HEK293 (cell line): Measurements from ENCODE around the gene GPATCH2.

Source experiments
- SP7 ChIP-seq: fragments of 450-650 bp; formaldehyde crosslinking; IDR thresholded peaks from 2 replicates; pipeline ENCODE4 v1.5.1; 2016; ENCODE audit warnings: missing biosample characterization, missing genetic modification characterization
- WT1 ChIP-seq: fragments of 450-650 bp; formaldehyde crosslinking; IDR thresholded peaks from 2 replicates; pipeline ENCODE4 v1.5.1; 2016; ENCODE audit warnings: missing biosample characterization, missing genetic modification characterization
- ZIC2 ChIP-seq: fragments of 450-650 bp; formaldehyde crosslinking; IDR thresholded peaks from 2 replicates; pipeline ENCODE4 v1.5.1; 2016; ENCODE audit warnings: missing biosample characterization, missing genetic modification characterization
- ZNF221 ChIP-seq: fragments of 450-650 bp; formaldehyde crosslinking; IDR thresholded peaks from 2 replicates; pipeline ENCODE4 v1.5.1; 2017; ENCODE audit warnings: missing biosample characterization, missing genetic modification characterization, borderline replicate concordance
- ZNF48 ChIP-seq: fragments of 450-650 bp; formaldehyde crosslinking; IDR thresholded peaks from 2 replicates; pipeline ENCODE4 v1.5.1; 2016; ENCODE audit warnings: missing biosample characterization, missing genetic modification characterization
- ZNF561 ChIP-seq: fragments of 450-650 bp; IDR thresholded peaks from 2 replicates; pipeline ENCODE4 v1.5.1; 2018; ENCODE audit warnings: missing biosample characterization, missing genetic modification characterization, borderline replicate concordance
- ZNF664 ChIP-seq: fragments of 450-650 bp; formaldehyde crosslinking; IDR thresholded peaks from 2 replicates; pipeline ENCODE4 v1.5.1; 2016; ENCODE audit warnings: missing biosample characterization, missing genetic modification characterization
- ZNF768 ChIP-seq: fragments of 450-650 bp; formaldehyde crosslinking; IDR thresholded peaks from 2 replicates; pipeline ENCODE4 v1.5.1; 2018; ENCODE audit warnings: missing biosample characterization, mild to moderate bottlenecking, missing genetic modification characterization
- TF ChIP-seq, protein P1 (sequence below): fragments of 450-650 bp; formaldehyde crosslinking; IDR thresholded peaks from 2 replicates; pipeline ENCODE4 v1.5.1; 2016; ENCODE audit warnings: missing biosample characterization, missing genetic modification characterization

DNA sequence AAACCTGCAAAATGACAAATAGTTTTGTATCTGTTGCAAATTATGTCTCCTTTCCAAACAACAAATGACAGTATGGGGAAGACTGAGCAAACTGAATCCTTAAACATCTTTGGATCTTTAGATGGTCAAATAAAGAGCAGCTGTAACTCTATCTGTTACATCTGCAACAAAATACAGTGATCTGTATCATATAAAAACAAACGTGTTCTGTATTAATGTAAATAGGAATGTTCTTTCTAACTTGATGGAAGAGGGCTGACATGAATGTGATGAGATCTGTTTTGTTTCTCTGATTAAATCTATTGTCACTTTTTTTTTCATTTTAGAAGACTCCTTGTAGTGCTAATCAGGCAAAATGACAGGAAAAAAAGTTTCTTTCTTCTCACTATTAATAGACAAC, 159.5 kb downstream of the GPATCH2 start:
- no peak for TF ChIP-seq ZNF561
- no peak for TF ChIP-seq WT1 (tag by site-specific recombination)
- TF ChIP-seq ZNF768 (tag by site-specific recombination): no peak
- TF ChIP-seq ZNF48 (tag by site-specific recombination): no peak
- no peak for TF ChIP-seq SP7 (tag by site-specific recombination)
- no peak for TF ChIP-seq ZNF221
- TF ChIP-seq, protein P1, sequence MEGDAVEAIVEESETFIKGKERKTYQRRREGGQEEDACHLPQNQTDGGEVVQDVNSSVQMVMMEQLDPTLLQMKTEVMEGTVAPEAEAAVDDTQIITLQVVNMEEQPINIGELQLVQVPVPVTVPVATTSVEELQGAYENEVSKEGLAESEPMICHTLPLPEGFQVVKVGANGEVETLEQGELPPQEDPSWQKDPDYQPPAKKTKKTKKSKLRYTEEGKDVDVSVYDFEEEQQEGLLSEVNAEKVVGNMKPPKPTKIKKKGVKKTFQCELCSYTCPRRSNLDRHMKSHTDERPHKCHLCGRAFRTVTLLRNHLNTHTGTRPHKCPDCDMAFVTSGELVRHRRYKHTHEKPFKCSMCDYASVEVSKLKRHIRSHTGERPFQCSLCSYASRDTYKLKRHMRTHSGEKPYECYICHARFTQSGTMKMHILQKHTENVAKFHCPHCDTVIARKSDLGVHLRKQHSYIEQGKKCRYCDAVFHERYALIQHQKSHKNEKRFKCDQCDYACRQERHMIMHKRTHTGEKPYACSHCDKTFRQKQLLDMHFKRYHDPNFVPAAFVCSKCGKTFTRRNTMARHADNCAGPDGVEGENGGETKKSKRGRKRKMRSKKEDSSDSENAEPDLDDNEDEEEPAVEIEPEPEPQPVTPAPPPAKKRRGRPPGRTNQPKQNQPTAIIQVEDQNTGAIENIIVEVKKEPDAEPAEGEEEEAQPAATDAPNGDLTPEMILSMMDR (tag by site-specific recombination): no peak
- TF ChIP-seq ZIC2 (tag by site-specific recombination): no peak
- no peak for TF ChIP-seq ZNF664
